Psoas muscle (tissue), 8 donors: ENCODE results near the gene PRKN. TPM values are rescaled to one million over a fixed set of nuclear protein-coding genes. Genes with fewer than 3 reads are reported as not detected.

Source experiments
- ATAC-seq, 4 donors: fragments of 200-7000 bp; cut with Tn5 transposase; one replicate each; pipeline ENCODE4 v1.9.1; 2020; ENCODE audit warnings: moderate library complexity in 3 of 4, mild to moderate bottlenecking in 2 of 4
- DNase-seq, 2 donors: peaks; one replicate each; pipeline ENCODE4 v3.0.0-alpha.2; 2020
- H3K27ac ChIP-seq: fragments of 200-600 bp; one replicate; pipeline ENCODE4 v1.8.0; 2022
- H3K27me3 ChIP-seq, 3 donors: fragments of 200-600 bp in 1 of 3; one replicate each; pipeline versions ENCODE4 v1.6.1 to v1.8.0; 2013 to 2022; ENCODE audit warnings: low read length in 2 of 3, mild to moderate bottlenecking in 2 of 3, moderate library complexity in 1 of 3; ENCODE audit not compliant: insufficient read depth in 3 of 3
- H3K36me3 ChIP-seq, 2 donors: fragments of 200-600 bp in 1 of 2; one replicate each; pipeline versions ENCODE4 v1.6.1 to v1.8.0; 2013 to 2022; ENCODE audit warnings: low read depth in 1 of 2, mild to moderate bottlenecking in 1 of 2, moderate library complexity in 1 of 2; ENCODE audit not compliant: insufficient read depth in 1 of 2
- H3K4me1 ChIP-seq: fragments of 200-600 bp; one replicate; pipeline ENCODE4 v1.8.0; 2022
- H3K4me3 ChIP-seq: fragments of 200-600 bp; one replicate; pipeline ENCODE4 v1.8.0; 2022; ENCODE audit warnings: mild to moderate bottlenecking
- H3K9me3 ChIP-seq: fragments of 200-600 bp; one replicate; pipeline ENCODE4 v1.8.0; 2022
- WGBS, 3 donors: extraction: QIAGEN DNeasy Blood & Tissue Kit; methylation state at CpG; one replicate each; pipeline versions ENCODE4 v1.1.6 to v1.1.7; 2013; 5-methylcytosine and 5-hydroxymethylcytosine counted together
- intact Hi-C, 2 donors: fragments of 100-400 bp; cut with DNase I; formaldehyde crosslinking; loops; one replicate each; pipeline versions ENCODE4 v1.11.0 to v1.14.2; 2022
- polyA plus RNA-seq, 3 donors: library from polyadenylated mRNA; stranded (reverse); fragments of 200-250 nt; gene quantifications; one replicate each; pipeline ENCODE4 v1.2.3, GENCODE V29; 2013
- total RNA-seq, 4 donors: library from RNA; stranded (reverse); fragmentation: NEBNext Ultra II Directional in 2 of 4; extraction: Animal tissue kit (Norgen Biotek cat#: 25700) in 2 of 4; gene quantifications; one replicate each; pipeline versions ENCODE4 v1.2.1 to v1.2.4, GENCODE V29; 2021 to 2023
- TF ChIP-seq, protein P1 (sequence below): fragments of 200-600 bp; IDR thresholded peaks from one replicate; pipeline ENCODE4 v1.8.0; 2022; ENCODE audit warnings: antibody characterized with exemption
- donor health status: healthy with polysubstance abuse.
- donor health status: DM: no; HTN: no; CAD: no; lungs with moderate emphysema.
- donor health status: Bipolar disorder and iron deficiency.
- donor health status: healthy.
- donor health status: DM: yes; HTN: yes; CAD: no.
- donor health status: DM: no; HTN: no; CAD: no.
- donor health status: DM: no; HTN: no; CAD: no.
- donor health status: DM: yes; HTN: yes; CAD: no.

Gene PRKN
- total and polyA plus RNA-seq, 7 donors = 1.5 to 19.5 (median 11.7) TPM

DNA sequence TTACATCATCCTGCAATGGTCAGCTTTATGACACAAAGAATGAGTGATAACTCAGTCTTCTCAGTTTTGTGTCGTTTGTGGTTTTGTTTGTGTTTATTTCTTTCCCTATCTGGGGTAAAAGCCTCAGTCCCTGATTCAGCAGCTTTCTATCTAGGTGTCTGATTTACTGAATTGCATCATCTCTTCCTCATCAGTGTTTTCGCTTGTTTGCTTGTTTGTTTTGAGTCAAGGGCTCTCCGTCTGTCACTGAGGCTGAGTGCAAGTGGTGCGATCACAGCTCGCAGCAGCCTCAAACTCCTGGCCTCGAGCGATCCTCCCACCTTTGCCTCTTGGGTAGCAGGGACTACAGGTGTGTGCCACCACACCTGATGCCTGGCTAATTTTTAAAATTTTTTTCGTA lies 548.9 kb downstream of the PRKN start:
- Histone ChIP-seq H3K4me1 (peaks cover 16% of the 10 kb centered on the region), H3K4me3 (no peak overlapping the region), H3K27me3 (no peaks in the 10 kb centered on the region), H3K27ac (no peak overlapping the region), H3K36me3 (no peaks in the 10 kb centered on the region), H3K9me3 (no peaks in the 10 kb centered on the region)
- WGBS, 3 donors = 94 to 97% (median 94%) methylated on average over 8 of the region's 8 CpGs
- intact Hi-C loops = no loop called here
- TF ChIP-seq, protein P1, sequence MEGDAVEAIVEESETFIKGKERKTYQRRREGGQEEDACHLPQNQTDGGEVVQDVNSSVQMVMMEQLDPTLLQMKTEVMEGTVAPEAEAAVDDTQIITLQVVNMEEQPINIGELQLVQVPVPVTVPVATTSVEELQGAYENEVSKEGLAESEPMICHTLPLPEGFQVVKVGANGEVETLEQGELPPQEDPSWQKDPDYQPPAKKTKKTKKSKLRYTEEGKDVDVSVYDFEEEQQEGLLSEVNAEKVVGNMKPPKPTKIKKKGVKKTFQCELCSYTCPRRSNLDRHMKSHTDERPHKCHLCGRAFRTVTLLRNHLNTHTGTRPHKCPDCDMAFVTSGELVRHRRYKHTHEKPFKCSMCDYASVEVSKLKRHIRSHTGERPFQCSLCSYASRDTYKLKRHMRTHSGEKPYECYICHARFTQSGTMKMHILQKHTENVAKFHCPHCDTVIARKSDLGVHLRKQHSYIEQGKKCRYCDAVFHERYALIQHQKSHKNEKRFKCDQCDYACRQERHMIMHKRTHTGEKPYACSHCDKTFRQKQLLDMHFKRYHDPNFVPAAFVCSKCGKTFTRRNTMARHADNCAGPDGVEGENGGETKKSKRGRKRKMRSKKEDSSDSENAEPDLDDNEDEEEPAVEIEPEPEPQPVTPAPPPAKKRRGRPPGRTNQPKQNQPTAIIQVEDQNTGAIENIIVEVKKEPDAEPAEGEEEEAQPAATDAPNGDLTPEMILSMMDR = no peak
- no peak for ATAC-seq
- no peak for DNase-seq

DNA sequence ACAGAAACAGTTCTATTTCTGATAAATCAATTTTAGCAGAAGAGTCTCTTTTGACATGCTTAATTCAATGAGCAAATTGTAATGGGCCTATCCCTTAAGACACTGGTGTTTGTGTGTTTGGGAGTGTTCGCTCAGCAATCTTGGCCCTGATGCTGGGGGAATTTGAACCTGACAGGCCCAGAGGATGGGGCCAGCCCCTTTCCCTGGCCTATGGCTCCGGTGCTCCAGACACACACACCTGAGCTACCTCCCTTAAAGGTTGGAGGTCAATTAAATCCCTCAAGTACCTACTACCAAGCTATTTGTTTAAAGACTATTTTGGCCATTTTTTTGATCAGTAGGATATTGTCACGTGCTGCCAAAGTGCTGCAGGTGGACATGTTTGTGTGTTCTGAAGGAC lies 549.3 kb downstream of the PRKN start:
- 87 to 97% (median 91%) methylated on average over 3 of the region's 3 CpGs for WGBS, 3 donors
- ATAC-seq (no peak), DNase-seq (no peak)
- H3K9me3 ChIP-seq = no peaks in the 10 kb centered on the region
- H3K27me3 ChIP-seq = no peaks in the 10 kb centered on the region
- TF ChIP-seq, protein P1 = no peak
- intact Hi-C loops = no loop called here
- H3K4me3 ChIP-seq = no peak overlapping the region
- peaks cover 16% of the 10 kb centered on the region for H3K4me1 ChIP-seq
- H3K36me3 ChIP-seq = no peaks in the 10 kb centered on the region
- H3K27ac ChIP-seq = no peak overlapping the region

DNA sequence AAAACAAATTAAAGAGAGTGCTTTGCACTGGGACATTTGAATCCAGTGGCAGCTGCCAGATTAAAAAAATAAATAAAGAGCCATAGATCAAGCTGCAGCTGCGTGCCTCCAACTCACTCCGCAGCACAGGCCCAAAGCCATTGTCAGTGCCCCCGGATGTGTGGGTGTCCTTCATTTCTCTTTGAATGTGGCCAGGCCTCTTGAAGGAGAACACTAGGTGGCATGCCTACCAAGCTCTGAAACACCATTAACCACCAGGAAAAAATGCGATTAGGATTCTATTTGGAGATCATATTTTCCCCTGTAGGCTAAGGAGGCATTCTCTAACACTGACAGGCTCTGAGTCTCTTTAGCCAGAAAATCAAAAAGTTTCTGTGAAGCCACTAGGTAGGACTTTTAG lies 549.8 kb downstream of the PRKN start:
- ATAC-seq (peak in 3 of 4 donors; percentile 44 to 73 (median 45)), DNase-seq (no peak)
- TF ChIP-seq, protein P1 = peak; percentile 25
- peaks cover 16% of the 10 kb centered on the region for H3K4me1 ChIP-seq
- H3K4me3 ChIP-seq = no peak overlapping the region
- H3K36me3 ChIP-seq = no peaks in the 10 kb centered on the region
- H3K27ac ChIP-seq = no peak overlapping the region
- H3K27me3 ChIP-seq = no peaks in the 10 kb centered on the region
- H3K9me3 ChIP-seq = no peaks in the 10 kb centered on the region
- intact Hi-C loops = no loop called here
- WGBS, 3 donors = 12 to 13% (median 12%) methylated on average over 4 of the region's 4 CpGs

DNA sequence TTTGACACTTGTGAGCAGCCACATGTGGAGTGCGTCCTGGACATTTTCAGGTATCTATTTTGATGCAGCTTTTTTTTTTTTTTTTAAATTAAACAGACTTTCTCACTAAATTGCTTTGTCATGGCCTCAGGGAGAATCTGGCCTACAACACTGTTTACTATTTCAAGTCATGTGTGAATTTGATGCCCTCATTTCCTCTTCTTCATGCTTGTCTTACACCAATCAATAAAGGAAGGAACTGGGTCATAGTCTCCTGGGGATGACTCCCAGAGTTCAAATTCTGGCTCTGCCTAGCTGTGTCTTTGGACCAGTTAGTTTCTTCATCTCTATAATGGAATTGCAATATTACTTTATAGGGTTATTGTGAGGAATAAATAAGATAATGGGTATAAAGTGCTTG lies 554.1 kb downstream of the PRKN start:
- no peak overlapping the region for H3K4me3 ChIP-seq
- TF ChIP-seq, protein P1 = no peak
- H3K9me3 ChIP-seq = no peaks in the 10 kb centered on the region
- ATAC-seq (no peak), DNase-seq (no peak)
- H3K27me3 ChIP-seq = no peaks in the 10 kb centered on the region
- intact Hi-C loops = no loop called here
- peaks cover 11% of the 10 kb centered on the region for H3K4me1 ChIP-seq
- 96 to 100% (median 97%) methylated on average over 1 of the region's 1 CpG for WGBS, 3 donors
- H3K36me3 ChIP-seq = no peaks in the 10 kb centered on the region
- H3K27ac ChIP-seq = no peak overlapping the region

DNA sequence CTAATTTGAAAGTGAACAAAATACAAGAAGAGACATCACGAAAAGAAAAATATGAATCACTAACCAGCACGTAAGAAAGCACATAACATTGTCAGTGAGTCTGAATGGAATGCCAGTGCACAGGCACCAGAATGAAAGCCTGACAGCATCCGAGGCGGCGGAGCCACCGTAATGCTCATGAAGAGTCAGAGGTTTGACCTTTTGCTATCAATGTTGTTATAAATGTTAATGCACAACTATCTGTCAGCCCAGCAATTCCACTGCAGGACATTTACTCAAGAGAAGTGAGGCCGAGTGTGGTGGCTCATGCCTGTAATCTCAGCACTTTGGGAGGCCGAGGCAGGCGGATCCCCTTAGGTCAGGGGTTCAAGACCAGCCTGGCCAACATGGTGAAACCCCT lies 562.1 kb downstream of the PRKN start:
- ATAC-seq (no peak), DNase-seq (no peak)
- no peak overlapping the region for H3K27ac ChIP-seq
- H3K9me3 ChIP-seq = no peaks in the 10 kb centered on the region
- WGBS, 3 donors = 93 to 96% (median 95%) methylated on average over 9 of the region's 9 CpGs
- no peaks in the 10 kb centered on the region for H3K27me3 ChIP-seq
- H3K4me1 ChIP-seq = peaks cover 2% of the 10 kb centered on the region
- intact Hi-C loops = no loop called here
- H3K36me3 ChIP-seq = no peaks in the 10 kb centered on the region
- TF ChIP-seq, protein P1 = no peak
- H3K4me3 ChIP-seq = no peak overlapping the region
